NCI-H187 (cell line): Measurements from ENCODE around the gene WBP2NL.
A peak's percentile ranks its signal among the peaks of the same experiment; 100 is the strongest.
"Not testable (repeated sequence)": the region's sequence is repeated elsewhere in the genome, so short reads cannot be mapped to it uniquely, and the experiment has no call there.

Experiments used
- DNase-seq, 2 experiments: peaks; one replicate each; lab custom pipeline; 2025; lab: John Stamatoyannopoulos, UW

The WBP2NL gene, protein sequence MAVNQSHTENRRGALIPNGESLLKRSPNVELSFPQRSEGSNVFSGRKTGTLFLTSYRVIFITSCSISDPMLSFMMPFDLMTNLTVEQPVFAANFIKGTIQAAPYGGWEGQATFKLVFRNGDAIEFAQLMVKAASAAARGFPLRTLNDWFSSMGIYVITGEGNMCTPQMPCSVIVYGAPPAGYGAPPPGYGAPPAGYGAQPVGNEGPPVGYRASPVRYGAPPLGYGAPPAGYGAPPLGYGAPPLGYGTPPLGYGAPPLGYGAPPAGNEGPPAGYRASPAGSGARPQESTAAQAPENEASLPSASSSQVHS

DNA sequence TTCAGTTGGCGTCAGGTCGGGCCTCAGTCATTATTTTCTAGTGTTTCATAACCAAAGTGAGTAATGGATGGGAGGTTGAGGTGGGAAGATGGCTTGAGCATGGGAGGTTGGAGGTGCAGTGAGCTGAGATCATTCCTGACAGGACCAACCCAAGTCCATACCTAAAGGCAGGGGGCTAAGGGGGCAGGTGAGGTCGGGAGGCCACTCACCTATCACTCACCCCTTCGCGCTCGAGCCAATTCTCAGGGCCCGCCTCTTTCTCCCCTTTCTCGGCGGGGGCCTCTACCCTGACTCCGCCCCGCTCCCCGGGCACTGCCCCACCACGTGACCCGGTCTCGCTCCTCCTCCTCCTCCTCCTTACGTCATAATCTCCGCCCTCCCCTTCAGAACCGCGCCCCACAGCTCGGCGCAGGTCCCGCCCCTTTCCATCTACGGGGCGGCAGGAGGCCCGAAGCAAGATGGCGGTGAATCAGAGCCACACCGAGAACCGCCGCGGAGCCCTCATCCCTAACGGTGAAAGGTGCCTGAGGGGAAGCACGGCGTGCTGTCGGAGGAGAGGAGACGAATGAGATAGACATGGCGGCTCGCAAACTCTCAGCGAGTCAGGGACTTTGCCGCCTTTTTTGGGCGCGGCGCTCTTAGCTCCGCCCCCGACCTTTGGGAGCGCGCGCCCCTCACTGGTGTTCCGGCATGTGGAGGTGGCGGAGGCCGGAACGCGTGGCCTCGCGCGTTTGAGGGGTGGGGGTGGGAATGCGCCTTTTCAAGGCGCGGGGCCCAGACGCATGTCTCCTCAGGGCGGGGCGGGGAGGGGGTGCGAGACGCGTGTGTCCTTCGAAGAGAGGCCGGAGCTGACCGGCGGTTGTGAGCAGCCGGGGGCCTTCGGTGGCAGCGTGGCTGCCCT lies at the start of gene WBP2NL:
Gene WBP2NL (plus strand): TSS at position 428 of the 901 bp plus-strand sequence. CDS start 31 bp downstream, at position 459.
- peak; percentile 39 to 53 for DNase-seq

DNA sequence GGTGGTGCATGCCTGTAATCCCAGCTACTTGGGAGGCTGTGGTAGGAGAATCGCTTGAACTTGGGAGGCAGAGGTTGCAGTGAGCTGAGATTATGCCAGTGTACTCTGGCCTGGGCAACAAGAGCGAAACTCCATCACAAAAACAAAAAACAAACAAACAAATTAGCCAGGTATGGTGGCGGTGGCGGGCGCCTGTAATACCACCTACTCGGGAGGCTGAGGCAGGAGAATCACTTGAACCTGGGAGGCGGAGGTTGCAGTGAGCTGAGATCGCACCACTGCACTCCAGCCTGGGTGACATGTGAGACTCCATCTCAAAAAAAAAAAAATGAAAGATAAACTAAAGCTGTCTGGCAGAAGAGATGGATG lies 49.7 kb upstream of the WBP2NL start:
- DNase-seq, result not testable (repeated sequence)

DNA sequence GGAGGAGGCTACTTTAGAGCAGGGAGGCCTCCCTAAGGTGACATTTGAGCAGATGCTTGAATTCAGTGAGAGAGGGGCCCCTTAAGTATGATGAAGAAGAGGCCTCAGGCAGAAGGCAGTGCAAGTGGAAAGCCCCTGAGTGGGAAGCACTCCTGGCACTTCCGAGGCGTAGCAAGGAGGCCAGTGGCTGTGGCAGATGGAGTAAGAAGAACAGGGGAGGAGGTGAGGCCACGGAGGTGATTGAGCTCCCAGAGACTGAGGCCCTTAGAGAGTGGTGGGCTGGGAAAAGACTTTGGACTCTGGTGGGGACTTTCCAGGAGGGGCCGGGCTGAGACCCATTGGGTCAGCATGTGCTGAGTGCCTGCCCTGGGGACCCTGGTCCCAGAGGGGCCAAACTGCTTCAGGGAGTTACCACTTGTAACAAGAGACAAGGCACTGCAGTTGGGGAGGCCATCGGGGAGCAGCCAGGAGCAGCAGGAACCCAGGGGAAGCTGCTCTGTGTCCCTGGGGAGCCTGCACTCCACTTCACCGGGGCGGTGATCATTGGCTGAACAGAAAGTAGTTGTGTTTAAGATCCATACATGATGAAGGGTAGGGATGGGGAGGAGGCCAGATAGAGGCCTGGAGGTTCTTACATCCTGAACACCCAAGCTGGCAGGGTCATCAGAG lies 49.2 kb upstream of the WBP2NL start:
- DNase-seq, result no peak

DNA sequence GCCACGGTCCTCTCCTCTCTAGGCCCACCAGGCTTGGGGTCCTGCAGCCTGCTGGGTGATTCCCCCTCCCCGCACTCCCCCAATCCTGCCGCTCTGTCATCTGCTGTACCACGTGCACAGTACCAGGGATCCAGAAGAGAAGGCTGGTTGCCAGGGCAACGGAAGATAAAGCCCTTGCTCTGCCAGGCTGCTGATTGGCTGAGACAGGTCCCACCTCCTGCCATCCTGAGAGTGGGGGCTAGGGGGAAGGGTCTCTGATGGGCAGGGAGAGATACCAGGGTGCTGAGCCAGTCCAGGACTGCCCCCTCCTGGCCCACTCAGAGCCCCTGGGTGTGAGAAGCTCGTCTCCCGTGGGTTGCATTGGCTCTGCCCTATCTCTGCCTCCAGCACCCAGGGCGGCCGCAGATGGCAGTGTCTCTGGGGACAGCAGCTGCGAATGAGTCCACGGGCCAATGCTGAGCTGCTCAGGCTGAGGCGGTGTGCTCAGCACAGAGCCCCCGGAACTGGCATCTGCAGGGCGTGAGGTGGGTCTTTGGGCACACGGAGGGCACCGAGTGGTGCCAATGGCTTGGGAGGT lies 46.6 kb upstream of the WBP2NL start, which contains the start of gene SMIM45:
Gene SMIM45 (plus strand): TSS at position 253 of the 577 bp plus-strand sequence.
- DNase-seq, result no peak

DNA sequence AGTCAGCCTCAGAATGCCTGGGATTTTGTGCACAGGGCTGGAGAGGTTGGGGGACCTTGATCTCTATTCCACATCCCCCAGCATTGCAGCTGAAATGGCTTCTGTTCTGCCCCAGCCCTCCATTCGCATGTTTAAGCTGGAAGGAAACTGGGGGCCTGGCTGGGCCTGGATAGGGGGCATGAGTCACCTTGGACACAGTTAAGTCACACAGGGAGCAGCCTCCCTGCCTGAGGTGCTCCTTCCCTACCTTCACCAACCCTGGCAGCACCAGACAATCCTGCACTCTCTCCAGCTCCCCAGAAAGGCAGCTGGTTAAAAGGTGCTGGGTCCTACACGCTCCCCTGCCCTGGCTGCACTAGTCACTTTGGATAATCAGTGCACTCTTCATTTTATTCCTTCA lies 45.9 kb upstream of the WBP2NL start:
- no peak for DNase-seq

DNA sequence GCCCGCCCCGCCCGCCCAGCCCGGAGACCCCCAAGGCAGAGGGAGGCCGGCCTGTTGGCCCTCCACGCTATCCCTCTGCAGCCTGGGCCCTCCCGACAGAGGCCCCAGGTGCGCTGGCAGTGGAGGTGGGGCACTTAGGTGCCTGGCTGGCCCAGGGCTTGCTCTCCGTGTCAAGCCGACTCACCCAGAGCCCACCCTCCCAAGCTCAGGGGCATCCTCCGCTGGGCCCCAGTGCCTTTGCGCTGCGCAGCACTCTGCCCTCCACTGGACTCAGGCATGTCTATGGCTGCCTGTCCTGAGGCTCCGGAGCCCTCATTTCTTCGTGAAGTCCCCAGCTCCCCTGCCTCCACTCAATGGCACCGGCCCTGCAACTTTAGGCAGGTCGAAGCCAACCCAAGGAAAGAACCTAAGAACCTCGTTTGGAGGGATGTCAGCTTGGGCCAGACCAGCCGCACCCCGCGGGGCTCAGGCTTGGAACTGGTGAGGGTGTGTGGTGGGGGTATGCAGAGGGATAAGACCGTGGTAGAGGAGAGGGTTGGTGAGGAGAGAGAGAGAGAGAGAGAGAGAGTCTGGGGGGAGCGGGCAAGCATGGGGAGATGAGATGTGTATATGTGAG lies 40.5 kb upstream of the WBP2NL start:
- no peak for DNase-seq

DNA sequence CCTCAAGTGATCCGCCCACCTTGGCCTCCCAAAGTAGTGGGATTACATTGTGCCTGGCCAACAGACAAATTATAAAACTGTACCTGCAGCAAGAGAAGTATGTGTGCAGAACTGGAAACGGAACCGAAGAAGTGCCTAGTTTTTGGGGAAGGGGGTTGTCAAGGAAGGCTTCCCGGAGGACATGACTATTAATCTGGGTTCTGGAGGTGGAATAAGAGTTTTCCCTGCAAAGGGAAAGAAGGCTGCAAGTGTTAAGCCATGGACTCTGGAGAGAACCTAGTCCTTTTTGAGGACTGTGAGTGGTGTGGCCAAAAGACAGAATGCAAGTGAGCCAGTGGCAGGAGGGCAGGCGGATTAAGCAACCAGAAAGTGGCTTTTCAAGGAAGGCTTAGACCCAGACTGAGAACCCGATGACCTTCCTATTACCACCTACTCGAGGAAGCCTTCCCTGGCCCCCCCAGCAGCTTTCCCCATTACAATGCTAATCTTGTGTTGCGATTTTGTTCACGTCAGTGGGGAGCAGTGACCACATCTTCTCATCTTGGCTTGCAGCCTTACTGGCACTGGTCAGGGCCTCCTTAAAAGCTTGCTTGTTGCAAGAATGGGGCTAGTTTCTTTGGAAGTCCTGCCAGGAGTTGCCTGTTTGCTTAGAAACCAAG lies 35.0 kb upstream of the WBP2NL start:
- no peak for DNase-seq

DNA sequence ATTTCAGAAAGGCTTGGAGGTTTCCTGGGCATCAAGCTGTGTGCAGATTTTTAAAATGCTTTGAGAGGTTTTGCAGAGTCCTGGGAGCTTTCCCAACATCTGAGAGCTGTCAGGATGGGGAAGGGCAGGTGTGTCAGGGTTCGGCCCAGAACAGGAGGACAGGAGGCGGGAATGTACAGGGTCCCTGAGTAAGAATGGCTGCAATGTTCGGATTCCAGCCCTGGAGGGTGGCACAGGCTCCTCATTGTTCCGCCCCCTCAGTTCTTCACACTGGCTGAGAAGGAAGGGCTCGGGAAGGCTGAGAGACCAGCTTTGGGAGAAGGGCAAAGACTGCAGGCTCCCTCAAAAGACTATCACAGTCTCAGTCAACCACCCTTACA lies 34.5 kb upstream of the WBP2NL start:
- DNase-seq, result no peak

DNA sequence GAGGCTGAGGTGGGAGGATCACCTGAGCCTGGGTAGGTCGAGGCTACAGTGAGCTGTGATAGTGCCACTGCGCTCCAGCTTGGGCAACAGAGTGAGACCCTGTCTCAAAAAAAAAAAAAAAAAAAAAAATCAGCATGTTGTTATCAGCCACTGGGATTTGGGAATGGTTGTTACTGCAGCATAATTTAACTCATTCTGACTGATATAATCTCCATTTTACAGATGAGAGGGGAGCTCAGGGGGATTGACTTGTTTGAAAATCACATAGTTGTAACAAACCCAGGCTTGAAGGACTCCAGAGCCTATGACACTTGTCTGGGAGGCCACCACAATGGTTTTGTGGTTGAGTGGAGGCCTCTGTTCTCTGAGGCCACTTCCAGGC lies 32.4 kb upstream of the WBP2NL start:
- no peak for DNase-seq

DNA sequence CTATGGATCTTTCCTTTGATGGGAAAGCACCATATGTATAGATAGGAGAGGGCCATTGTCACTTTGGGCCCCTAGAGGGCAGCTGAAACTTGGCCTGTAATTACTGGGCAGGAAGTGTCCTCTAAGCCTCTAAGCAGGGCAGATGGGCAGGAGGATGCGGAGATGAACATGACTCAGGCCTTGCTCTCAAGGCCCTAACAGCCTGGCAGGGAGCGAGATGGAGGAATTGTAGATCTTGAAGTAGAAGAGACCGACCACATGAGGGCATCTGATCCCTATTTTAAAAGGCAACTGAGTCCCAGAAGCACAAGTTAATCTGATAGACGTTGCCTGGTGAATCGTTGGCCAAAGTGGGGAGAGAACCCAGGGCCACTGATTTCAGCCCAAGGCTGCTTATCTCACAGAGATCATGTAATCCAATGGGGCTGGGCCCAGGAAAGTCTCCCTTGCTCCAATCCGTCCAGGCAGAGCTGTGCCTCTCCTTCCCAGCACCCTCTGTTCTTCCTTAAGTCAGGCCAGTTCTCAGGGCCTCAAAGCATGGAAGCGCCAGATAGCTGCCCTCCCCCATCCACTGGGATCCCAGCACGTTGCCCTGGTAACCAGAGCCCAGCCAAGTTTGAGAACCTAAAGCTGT lies 31.9 kb upstream of the WBP2NL start:
- no peak for DNase-seq

DNA sequence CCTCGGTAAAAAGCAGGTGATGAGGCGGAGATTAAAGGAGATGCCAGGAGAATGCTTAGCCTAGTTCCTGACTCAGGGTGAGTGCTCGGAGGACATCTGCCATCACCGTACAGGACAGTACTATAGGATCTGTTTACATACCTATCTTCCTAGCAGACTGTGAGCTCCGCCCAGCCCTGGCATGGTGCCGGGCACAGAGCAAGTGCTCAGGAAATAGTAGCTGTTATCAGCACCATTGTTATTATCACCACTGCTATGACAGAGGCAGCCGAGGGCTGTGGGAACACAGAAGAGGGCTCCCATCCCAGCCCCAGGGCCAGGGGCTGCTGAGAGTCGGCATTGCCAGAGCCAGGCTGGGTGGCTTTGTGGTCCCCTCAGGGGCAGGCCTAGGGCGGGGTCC lies 30.0 kb upstream of the WBP2NL start:
- no peak for DNase-seq

DNA sequence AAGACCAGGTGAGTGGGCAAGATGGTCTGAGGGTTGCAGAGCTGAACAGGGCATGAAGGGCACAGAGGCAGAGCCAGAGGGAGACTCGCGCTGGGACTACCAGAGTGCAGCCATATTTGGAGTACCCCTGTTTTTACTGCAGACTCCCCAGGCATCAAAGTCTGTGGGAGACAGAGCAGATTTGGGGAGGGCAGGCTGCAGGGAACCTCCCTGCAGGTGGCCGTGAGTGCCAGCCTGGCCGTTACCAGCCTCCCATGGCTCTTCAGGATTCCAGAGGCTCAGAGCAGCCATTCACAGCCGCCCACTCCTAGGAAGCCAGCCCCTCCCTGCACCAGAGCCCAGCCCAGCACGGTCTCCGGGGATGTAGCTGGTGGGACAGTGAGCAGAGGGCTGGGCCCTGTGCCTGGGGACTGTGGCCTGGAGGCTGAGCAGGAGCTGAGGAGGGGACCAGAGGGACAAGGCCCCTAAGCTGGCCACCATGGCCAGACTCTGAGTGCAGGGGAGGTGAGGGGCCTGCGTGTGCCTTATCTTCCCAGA lies 29.4 kb upstream of the WBP2NL start, which contains the start of gene SEPTIN3:
Gene SEPTIN3 (plus strand): TSS at position 334 of the 537 bp plus-strand sequence. CDS start 2,050 bp downstream, outside the sequence.
- DNase-seq, result no peak

DNA sequence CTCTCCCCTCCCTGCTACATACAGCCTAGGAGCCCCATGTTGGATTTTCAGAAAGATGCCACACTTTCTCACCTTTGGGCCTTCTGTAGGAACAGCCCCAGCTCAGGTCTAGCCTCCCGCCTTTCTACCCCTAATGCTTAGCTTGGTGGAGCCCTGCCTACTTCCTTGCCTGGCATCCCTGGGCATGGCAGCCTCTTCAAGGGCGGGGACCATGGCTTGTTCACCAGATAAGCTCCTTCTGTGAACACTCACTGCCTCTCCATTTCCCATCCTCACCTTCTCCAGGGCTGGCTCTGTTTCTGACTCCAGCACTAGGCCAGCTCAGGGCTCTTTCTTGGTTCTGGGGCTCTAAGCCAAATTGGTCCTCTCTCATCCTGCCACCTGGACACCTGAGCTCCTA lies 28.0 kb upstream of the WBP2NL start:
- no peak for DNase-seq

DNA sequence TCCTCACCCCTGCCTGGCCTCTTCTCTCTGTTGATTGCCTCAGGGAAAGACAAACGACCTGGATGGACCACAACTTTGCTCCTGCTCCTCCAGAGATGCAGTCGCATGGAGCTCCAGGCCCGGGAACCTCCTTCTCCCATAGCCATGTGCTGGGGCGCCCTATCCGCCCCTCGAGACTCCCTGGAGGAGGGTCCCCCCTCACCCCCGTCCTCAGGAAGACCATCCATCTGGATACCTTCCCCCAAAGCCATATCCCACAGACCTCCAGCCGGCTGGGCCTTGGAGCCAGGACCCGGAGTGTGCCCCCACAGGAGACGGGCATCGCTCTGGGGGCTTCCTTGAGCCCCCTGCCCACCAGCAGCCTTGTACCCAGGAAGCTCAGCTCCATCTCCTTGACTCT lies 27.2 kb upstream of the WBP2NL start:
- DNase-seq, result no peak

DNA sequence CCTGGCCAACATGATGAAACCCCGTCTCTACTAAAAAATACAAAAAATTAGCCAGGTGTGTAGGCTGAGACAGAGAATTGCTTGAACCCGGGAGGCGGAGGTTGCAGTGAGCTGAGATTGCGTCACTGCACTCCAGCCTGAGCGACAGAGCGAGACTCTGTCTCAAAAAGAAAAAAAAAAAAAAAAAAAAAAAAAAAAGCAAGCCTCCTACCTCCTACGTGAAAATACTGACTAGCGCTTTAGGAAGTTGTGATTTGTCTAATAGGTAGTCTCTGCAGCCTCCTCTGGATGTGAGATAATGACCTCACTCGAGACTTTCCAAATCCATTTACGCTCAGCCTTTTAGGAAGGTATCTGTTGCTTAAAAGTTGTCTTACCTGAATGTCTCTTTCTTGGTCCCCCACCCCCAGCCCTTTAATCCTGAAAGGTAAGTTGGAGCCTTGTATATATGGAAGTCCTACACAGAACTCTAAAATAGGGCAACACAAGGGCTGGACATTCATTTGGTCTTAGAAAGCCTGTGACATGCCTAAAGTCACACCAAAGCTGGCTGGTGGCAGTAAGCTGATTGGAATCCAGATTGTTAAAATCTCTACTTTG lies 23.8 kb upstream of the WBP2NL start:
- DNase-seq, result no peak

DNA sequence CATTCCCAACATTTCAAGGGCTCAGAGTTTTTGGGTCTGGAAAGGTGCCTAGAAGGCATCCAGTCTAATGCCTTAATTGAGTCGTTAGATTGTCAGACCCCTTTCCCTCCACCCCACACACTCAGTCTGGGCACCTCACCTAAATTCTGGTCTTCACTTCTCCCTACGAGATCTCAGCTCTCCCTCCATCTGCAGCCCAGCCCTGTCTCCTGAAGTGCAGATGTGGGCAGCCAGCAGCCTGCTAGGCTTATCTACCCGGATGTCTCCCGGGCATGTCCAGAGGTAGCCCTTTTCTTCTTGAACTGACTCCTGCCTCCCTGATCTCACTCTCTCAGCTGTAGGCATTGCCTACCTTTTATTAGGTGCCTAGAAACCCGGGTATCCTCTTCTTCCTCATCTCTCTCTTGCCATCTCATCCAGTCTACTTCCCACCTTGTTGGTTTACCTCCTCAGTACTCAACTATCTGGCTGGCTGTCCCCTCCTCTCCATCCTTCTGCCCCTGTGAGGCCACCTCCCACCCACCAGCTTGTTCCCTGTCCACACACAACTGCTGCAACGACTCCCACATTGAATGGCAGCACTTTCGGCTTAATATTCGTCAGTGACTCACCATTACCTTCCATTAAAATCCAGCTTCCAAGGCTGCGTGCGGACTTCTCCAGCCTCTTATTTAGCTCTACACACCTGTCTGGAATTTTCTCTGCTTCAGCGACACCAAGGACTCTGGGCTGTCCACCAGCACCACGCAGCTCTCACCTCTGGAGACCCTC lies 23.1 kb upstream of the WBP2NL start:
- no peak for DNase-seq

DNA sequence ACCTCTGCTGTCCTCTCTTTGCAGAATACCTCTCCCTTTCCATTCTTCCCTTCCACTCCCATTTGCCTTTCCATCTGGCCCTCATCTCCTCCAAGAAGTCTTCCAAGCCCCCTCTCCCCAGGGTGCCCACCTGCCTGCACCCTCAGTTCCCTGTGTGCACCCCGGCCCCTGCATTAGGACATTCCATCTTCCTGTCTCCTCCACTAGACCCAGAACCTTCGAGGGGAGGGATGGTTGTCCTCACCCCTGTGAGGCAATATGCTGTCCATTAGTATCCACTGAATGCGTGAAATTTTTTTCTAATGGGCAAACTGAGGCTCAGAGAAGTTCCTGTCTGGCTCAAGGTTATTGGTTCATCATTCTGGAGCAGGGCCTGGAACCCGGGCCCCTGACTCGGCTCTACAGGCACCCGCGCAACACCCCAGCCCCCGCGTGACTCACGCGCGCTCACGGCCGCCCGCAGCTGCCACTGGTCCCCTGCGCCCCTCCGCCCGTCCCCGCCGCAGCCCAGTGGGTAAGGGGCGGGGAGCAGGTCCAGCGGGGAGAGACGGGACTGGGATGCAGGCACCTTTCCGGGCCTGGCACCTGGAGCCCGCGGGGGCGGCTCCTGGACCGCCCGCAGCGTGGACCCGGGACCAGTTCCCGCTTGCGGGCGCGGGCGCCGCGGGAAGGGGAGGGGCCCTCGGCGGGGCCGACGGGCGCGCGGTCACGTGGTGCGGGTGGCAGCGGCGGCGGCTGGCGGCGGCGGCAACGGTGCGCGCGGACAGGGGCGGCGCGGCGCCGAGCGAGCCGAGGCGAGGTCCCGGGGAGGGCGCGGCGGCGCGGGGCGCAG lies 22.3 kb upstream of the WBP2NL start:
- no peak for DNase-seq

DNA sequence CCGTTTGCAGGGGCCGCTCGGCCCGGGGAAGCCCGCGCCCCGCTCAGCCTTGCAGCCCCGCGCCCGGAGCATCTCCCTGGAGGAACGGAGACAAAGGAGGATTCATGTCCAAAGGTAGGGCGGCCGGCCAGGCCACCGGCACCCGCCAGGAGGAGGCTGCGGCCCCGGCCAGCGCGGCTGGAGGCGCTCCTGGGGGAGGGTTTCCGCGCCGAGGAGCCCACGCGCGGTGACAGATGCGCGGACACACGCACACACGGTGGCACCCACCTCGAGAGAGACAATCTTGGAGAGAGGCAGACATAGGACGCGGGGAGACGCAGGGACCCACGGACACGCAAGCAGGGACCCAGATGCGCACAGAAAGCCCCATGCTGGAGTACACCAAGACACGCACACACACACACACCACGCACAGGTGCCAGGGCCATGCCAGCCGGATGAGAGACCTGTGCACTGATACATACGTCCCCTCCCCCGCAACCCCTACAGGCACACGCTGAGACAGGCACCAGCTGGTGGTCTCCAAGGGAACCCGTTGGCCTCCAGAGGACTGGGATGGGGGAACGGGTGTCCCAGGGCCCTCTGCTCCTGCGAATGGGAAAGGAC lies 21.5 kb upstream of the WBP2NL start:
- no peak for DNase-seq
